IPS DF 19.7 (cell line): ENCODE data around the gene SF3B3.

ENCODE experiments used
- DNase-seq: peaks from one replicate; pipeline ENCODE4 v3.0.0-alpha.2; 2013; ENCODE audit warnings: low read depth, low spot score

Gene SF3B3

GRCh38 chr16:70523743-70524398 is at the start of gene SF3B3:
Gene SF3B3 (plus strand): TSS chr16:70523816. CDS start chr16:70526657, 2,841 bp downstream.
- DNase-seq: no peak

- no peak for DNase-seq
These were observed 49.1 kb upstream of the SF3B3 start for GRCh38 chr16:70474320-70475053.

GRCh38 chr16:70475054-70475871 is 48.4 kb upstream of the SF3B3 start:
- DNase-seq: no peak

GRCh38 chr16:70476272-70477020 is 47.2 kb upstream of the SF3B3 start:
- DNase-seq: no peak

GRCh38 chr16:70478169-70478568 is 45.4 kb upstream of the SF3B3 start:
- DNase-seq: no peak

DNA sequence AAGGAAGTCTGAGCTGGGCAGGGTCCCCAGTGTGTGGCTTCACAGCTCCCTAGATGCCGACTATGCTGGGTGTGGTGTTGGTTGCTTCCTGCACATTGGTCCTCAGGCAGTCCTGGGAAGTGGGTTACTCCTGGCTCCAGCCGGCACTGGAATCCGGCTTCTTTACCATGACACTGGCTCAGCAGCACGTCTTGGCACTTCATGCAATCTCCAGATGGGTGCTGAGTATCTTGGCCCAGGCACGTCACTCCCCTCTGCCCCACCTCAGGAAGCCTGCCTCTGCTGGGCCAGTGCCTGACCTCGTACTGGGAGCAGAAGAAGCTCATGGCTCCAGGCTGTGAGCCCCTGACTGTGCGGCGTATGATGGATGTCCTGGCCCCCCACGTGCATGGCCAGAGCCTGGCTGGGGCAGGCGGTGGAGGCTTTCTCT is 44.7 kb upstream of the SF3B3 start:
- DNase-seq: no peak

DNA sequence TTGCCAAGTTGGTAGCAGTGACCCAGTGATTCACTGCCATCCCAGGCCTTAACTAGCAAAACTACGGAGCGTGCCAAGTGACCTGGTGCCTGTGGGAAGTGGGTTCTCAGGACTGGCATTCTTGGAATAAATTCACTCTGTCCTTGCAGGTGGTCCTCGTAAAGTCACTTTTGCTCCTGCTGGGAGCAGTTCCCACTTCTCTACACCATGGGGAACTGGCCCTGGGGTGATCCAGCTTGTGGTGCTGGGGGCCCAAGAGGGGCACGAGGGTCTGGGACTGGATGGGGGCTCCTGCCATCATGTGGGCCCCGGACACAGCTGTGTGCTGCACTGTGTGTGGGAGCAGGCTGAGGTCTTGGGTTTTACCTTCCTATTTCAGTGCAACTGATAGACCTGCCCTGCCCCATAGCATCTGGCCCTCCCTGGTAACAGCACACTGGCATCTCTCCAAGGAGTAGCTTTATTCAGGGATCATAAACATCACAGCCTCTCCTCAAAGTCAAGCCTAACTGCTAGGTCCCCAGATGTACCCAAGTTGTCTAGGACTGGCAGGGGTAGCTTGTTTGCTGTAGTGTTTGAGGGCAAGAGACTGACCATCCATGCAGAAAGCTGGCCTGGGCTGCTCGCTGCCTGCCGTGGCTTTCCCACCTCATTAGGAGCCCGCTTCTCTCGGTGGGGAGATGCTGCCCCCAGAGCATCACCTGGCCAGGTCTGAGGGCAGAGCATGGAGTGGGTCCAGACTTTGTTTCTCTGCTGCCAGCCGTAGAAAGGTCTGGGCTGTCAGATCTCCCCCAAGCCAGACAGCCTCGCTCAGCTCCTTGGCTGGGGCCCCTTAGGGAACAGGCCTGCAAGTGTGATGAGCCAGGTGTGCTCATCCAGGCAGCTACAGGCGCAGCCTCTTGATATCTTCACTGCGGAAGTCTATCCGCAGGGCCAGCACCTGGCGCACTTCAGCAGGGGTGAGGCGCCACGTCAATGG is 43.2 kb upstream of the SF3B3 start:
- no peak for DNase-seq

- DNase-seq: no peak
These were observed 41.6 kb upstream of the SF3B3 start for GRCh38 chr16:70481929-70482536.

GRCh38 chr16:70482624-70483023 is 41.0 kb upstream of the SF3B3 start:
- DNase-seq: no peak

DNA sequence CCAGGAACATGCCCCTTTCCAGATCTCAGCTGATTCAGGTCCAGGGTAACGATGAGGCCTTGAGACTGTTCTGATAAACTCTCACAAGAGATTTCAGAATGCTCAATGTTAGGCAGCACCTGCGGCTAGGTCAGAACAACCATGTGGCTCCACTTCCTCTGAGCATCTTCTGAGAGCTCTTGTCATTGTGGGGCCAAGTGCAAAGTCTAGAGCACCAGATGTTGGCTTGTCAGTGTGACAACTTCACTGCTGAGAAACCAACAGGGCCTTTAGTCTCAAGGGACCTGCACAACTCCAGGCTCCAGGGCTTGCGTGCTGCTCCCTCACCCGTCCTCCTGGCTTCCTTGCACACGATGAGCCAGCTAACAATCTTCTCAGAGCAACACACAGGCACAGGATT is 40.2 kb upstream of the SF3B3 start:
- DNase-seq: no peak

DNA sequence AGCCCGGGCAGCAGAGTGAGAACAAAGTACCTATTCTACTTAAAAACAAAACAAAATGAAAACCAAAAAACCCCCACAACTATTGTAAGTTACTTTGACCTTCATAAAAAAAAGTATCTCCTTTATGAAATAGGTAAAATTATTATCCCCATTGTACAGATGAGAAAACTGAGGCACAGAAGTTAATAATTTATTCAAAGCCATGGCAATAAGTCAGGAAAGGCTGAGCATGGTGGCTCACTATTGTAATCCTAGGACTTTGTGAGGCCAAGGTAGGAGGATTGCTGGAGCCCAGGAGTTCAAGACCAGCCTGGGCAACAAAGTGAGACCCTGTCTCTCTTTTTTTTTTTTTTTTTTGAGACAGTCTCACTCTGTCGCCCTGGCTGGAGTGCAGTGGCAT is 38.7 kb upstream of the SF3B3 start:
- no peak for DNase-seq

DNA sequence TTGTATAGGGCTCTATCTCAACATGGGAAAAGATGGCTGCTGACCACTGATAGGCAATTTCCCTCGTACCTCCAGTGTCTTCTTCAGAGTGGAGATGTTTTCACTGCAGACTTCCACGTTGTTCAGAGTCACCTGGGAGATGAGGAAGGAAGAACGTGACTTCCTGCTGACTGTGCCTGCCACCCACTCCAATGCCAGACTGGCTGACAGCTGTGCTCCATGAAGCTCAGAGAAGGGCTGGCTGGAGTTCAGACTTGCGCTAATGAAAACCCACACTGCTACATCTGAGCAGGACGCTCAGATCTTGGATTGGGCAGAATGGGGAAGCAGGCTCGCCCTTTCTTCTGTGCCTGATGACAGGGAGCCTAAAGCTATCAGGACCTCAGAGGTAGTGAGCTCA is 33.4 kb upstream of the SF3B3 start:
- DNase-seq: no peak

DNA sequence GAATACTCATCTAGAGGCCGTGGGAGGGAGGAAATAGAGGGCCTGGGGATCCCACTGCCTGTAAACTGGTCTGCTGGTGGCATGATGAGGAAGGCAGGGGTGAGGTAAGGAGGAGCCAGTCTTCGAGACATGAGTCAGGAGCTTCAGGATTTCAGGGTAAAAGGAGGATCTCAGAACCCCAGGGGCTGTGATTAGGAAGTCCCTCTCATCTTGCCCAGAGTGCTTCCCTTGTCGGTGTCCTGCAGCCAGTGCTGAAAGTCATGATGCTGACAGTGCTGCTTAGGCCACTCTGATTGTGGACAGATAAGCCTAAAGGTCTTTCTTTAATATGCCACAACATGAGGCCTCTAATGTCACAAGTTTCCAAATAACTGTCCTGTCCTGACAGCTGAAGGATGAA is 29.8 kb upstream of the SF3B3 start:
- no peak for DNase-seq

DNA sequence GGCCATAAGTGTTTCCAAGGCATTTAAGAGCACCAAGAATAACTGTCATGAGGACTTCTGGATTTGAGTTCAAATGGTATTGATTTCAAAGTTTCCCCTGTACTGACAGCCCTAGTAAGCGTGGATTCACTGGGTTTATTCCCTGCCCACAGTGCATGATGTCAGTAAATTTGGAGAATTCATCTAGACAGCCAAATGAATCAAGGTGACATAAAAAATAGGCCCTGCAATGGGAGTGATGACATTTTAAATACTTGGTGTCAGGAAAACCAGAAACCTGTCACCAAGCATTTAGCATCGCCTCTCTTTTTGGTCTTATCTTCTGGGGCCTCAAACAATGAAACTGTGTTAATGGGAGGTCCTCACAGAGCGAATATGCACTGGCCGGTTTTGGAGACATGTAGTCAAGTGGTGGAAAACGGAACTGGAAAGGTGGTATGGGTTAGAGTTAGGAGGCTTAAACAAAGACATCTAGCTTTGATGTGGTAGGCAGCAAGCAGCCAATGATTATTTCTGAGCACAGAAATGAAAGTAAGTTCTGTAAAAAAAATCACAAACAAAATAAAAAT is 29.3 kb upstream of the SF3B3 start:
- no peak for DNase-seq

DNA sequence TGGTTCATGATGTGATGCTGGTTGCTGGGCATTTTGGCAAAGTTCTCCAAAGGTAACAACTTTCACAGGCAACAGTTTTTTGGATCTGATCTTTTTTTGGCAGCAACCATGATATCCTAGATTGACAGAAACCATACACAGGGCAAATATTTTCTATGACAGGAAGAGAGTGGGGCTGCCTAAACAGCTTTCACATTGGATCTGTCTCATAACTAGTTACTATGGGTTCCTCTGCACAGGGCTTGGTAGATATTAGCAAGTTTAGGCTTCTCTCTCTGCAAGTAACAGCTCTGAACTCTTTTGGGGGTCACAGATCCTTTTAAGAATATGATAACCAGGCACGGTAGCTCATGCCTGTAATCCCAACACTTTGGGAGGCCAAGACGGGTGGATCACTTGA is 28.8 kb upstream of the SF3B3 start:
- DNase-seq: no peak

- no peak for DNase-seq
These were observed 28.0 kb upstream of the SF3B3 start for GRCh38 chr16:70495425-70496182.

GRCh38 chr16:70496513-70496912 is 27.1 kb upstream of the SF3B3 start:
- no peak for DNase-seq

DNA sequence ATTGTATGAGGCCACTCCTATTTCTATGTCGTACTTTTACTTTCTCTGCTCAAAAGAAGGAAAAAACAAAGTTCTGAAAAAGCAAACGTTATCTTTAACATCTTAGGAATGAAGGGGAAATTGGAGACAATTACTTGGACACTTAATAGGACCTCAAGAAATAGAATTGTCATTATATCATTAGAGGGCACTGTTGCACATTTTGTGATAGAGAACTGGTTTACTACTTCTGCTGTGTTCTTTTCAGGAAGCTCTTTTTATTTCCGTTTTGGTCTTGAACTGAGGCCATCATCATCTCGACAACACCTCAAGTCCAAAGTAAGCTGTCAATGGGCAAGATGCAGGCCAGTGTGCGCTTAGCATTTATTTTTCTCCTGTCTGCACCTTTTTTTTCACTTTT is 14.9 kb upstream of the SF3B3 start:
- no peak for DNase-seq

- no peak for DNase-seq
These were observed 13.4 kb upstream of the SF3B3 start for GRCh38 chr16:70510216-70510615.
